ENCODE results near the gene LPCAT2.

LPCAT2 gene, protein sequence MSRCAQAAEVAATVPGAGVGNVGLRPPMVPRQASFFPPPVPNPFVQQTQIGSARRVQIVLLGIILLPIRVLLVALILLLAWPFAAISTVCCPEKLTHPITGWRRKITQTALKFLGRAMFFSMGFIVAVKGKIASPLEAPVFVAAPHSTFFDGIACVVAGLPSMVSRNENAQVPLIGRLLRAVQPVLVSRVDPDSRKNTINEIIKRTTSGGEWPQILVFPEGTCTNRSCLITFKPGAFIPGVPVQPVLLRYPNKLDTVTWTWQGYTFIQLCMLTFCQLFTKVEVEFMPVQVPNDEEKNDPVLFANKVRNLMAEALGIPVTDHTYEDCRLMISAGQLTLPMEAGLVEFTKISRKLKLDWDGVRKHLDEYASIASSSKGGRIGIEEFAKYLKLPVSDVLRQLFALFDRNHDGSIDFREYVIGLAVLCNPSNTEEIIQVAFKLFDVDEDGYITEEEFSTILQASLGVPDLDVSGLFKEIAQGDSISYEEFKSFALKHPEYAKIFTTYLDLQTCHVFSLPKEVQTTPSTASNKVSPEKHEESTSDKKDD

DNA sequence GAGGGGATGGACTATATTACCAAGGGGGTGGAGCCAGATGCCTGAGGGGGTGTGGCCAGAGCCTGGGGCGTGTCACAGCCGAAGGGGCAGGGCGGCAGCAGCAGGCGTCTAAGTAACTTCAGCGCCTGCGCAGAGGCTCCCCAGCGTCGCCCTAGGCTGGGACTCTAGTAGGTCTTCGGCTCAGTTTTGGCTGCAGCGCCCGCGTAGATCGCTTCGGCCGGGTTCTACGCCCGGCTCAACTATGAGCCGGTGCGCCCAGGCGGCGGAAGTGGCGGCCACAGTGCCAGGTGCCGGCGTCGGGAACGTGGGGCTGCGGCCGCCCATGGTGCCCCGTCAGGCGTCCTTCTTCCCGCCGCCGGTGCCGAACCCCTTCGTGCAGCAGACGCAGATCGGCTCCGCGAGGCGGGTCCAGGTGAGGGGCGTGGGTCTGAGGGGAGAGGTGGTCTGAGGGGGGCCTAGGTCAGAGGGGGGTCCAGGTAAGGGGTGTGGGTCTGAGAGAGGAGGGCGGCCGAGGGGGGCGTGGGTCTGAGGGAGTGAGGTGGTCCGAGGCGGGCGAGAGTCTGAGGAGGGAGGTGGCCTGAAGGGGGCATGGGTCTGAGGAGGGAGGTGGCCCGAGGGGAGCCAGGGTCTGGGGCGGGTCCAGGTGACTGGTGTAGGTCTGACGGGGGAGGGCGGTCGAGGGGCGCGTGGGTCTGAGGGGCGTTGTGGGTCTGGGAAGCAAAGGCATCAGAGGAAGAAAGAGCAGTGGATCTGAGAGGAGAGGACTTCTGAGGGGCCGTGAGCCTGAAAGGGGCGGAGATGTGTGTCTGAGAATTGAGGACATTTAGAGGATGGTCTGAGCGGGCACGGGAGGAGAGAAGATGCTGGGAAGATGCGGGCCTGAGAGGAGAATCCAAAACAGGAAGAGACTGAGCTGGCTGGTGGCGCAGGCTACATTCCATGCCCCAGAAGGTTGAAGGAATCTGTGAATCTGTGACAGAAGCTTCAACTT is at the start of gene LPCAT2:
TSS of gene LPCAT2 (plus strand) at position 132 of the 991 bp plus-strand sequence. CDS start at position 242, 110 bp downstream.
- peak; percentile 95 for DNase-seq (ENCODE audit: extremely low spot score)
- CTCF ChIA-PET: no interaction called here
- TF ChIP-seq ARNT (IDR thresholded peaks at IDR 0.05) (no peak), L3MBTL2 (conservative IDR thresholded peaks at IDR 0.05) (peak; percentile 87)
- POLR2A ChIA-PET: no interaction called here

DNA sequence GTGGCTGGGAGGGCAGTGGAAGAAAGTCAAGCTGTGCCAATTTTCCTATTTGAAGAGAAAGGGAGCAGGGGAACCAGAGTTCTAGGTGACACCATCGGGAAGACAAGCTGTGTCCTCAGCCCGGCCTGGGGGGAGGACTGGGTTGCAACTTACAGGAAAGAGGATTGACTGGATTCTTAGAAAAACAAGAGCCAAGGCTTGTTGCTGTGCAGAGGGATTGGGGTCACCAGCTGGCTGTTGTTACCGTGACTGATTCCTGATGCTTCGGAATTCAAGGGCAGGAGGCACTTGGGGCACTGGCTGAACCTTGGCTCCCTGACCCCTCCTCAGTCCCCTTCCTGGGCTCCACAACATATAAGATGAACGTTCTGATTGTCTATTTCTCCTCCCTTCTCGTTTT is 46.6 kb upstream of the LPCAT2 start:
- DNase-seq (ENCODE audit: extremely low spot score): no peak
- POLR2A ChIA-PET: no interaction called here
- CTCF ChIA-PET: no interaction called here
- TF ChIP-seq NFRKB (IDR thresholded peaks at IDR 0.05): no peak
- no peak for TF ChIP-seq ZNF384 (IDR thresholded peaks at IDR 0.05)
- no peak for TF ChIP-seq TARDBP (IDR thresholded peaks at IDR 0.05)
- TF ChIP-seq LEF1 (IDR thresholded peaks at IDR 0.05; ENCODE audit: borderline replicate concordance): no peak
- no peak for TF ChIP-seq L3MBTL2 (conservative IDR thresholded peaks at IDR 0.05)
- TF ChIP-seq FOXA1 (IDR thresholded peaks at IDR 0.05): no peak
- TF ChIP-seq FOXM1 (IDR thresholded peaks at IDR 0.05; ENCODE audit: borderline replicate concordance): no peak
- TF ChIP-seq HDGF (IDR thresholded peaks at IDR 0.05; ENCODE audit: borderline replicate concordance): no peak
- no peak for TF ChIP-seq SUZ12 (IDR thresholded peaks at IDR 0.05)
- no peak for TF ChIP-seq FOXK2 (IDR thresholded peaks at IDR 0.05)
- no peak for TF ChIP-seq CTBP1 (IDR thresholded peaks at IDR 0.05; ENCODE audit: borderline replicate concordance)
- TF ChIP-seq, protein P1, sequence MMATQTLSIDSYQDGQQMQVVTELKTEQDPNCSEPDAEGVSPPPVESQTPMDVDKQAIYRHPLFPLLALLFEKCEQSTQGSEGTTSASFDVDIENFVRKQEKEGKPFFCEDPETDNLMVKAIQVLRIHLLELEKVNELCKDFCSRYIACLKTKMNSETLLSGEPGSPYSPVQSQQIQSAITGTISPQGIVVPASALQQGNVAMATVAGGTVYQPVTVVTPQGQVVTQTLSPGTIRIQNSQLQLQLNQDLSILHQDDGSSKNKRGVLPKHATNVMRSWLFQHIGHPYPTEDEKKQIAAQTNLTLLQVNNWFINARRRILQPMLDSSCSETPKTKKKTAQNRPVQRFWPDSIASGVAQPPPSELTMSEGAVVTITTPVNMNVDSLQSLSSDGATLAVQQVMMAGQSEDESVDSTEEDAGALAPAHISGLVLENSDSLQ (IDR thresholded peaks at IDR 0.05): no peak
- TF ChIP-seq BHLHE40 (IDR thresholded peaks at IDR 0.05; ENCODE audit: borderline replicate concordance): no peak
- no peak for TF ChIP-seq ELF4 (IDR thresholded peaks at IDR 0.05)
- no peak for TF ChIP-seq SP1 (IDR thresholded peaks at IDR 0.05)
- TF ChIP-seq ARNT (IDR thresholded peaks at IDR 0.05): no peak

DNA sequence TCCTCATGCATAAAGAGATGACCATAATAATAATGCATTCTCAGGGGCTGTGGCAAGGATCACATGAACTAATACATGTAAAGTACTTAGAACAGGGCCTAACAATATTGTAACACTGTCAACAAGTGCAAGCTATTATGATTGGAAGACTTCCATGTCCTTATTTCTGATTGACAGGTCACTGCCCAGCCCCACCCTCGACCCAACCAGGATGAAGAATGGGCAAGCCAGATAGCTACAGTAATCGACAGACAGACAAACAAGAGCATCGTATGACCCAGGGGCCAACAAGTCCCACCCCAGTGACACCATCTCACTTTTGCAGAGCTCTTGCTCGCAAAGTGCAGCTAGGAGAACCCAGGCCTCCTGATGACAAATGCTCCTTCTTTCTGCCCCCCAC is 44.5 kb upstream of the LPCAT2 start:
- ChIA-PET POLR2A (no interaction called here), CTCF (interaction anchor here (0.6 to 2.6 kb wide), 23 partner anchors 8 to 845 kb away, joined by 3 to 47 read pairs (median 5); no protein-coding TSS in a partner anchor)
- no peak for DNase-seq (ENCODE audit: extremely low spot score)
- TF ChIP-seq FOXM1 (IDR thresholded peaks at IDR 0.05; ENCODE audit: borderline replicate concordance) (no peak), ELF4 (IDR thresholded peaks at IDR 0.05) (no peak), FOXA1 (IDR thresholded peaks at IDR 0.05) (no peak), LEF1 (IDR thresholded peaks at IDR 0.05; ENCODE audit: borderline replicate concordance) (no peak)
- TF ChIP-seq, protein P1 (IDR thresholded peaks at IDR 0.05): peak; percentile 65

DNA sequence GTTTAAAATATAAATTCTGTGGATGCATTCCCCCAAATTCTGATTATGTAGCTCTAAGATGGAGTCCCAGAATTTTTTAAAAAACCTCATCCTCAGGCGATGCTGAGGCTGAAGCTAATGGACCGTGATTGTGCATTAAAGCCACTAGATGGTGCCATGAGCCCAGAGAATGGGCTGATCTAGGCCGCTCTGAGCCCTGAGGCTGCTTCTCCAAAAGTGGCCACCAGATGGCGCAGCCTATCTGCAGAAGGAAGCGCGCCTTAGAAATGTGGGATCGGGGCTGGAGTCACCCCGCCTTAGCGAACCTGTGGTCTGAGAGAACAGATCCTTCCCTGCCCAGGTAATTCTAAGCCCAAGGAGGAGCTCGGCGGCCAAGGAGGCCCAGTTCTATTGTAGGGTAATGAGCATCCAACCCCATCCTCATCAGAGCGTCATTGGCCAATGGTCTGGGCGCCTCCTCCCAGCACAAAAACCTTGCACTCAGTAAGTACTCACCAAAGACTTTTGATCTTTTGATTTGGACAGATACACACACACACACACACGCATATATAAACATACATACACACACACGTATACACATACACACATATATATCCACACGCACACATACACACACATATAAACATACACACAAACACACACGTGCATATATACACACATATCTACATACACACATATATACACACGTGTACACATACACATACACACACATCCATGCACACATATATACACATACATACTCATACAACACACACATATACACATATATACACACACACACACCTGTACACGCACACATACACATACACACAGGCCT is 43.6 kb upstream of the LPCAT2 start:
- TF ChIP-seq TARDBP (IDR thresholded peaks at IDR 0.05) (no peak), L3MBTL2 (conservative IDR thresholded peaks at IDR 0.05) (no peak), NFRKB (IDR thresholded peaks at IDR 0.05) (no peak), ELF4 (IDR thresholded peaks at IDR 0.05) (no peak), BHLHE40 (IDR thresholded peaks at IDR 0.05; ENCODE audit: borderline replicate concordance) (no peak), FOXK2 (IDR thresholded peaks at IDR 0.05) (no peak), CTBP1 (IDR thresholded peaks at IDR 0.05; ENCODE audit: borderline replicate concordance) (no peak), HDGF (IDR thresholded peaks at IDR 0.05; ENCODE audit: borderline replicate concordance) (no peak), FOXA1 (IDR thresholded peaks at IDR 0.05) (no peak), FOXM1 (IDR thresholded peaks at IDR 0.05; ENCODE audit: borderline replicate concordance) (no peak), SUZ12 (IDR thresholded peaks at IDR 0.05) (no peak), SP1 (IDR thresholded peaks at IDR 0.05) (no peak)
- TF ChIP-seq, protein P1 (IDR thresholded peaks at IDR 0.05): no peak
- ChIA-PET CTCF (interaction anchor here (0.6 to 2.6 kb wide), 26 partner anchors 9 to 891 kb away, joined by 3 to 47 read pairs (median 4); no protein-coding TSS in a partner anchor), POLR2A (no interaction called here)
- peak; percentile 82 for DNase-seq (ENCODE audit: extremely low spot score)

DNA sequence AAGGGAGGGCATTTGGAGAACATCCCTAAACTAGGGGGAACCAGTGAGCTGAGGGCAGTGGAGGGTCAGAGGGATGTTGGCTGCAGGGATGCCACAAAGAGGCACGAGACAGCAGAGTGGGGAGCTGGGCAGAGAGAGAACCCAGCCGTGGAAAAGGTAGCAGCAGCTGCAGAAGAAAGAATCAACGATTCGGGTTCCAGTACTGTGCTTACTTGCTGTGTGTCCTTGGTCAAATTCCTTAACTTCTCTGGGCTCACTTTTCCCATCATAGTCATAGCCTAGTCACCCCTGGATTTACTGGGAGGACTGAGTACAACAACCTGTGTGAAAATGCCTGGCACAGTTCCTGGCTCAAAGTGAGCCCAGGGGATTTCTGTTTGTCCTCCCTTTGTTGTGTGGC is 42.7 kb upstream of the LPCAT2 start:
- TF ChIP-seq SUZ12 (IDR thresholded peaks at IDR 0.05) (no peak), FOXM1 (IDR thresholded peaks at IDR 0.05; ENCODE audit: borderline replicate concordance) (no peak), ARNT (IDR thresholded peaks at IDR 0.05) (no peak), CTBP1 (IDR thresholded peaks at IDR 0.05; ENCODE audit: borderline replicate concordance) (no peak), ELF4 (IDR thresholded peaks at IDR 0.05) (no peak), FOXK2 (IDR thresholded peaks at IDR 0.05) (no peak), NFRKB (IDR thresholded peaks at IDR 0.05) (no peak), TARDBP (IDR thresholded peaks at IDR 0.05) (no peak), HDGF (IDR thresholded peaks at IDR 0.05; ENCODE audit: borderline replicate concordance) (no peak), ZNF384 (IDR thresholded peaks at IDR 0.05) (no peak), LEF1 (IDR thresholded peaks at IDR 0.05; ENCODE audit: borderline replicate concordance) (no peak), L3MBTL2 (conservative IDR thresholded peaks at IDR 0.05) (no peak), FOXA1 (IDR thresholded peaks at IDR 0.05) (no peak)
- TF ChIP-seq, protein P1 (IDR thresholded peaks at IDR 0.05): no peak
- DNase-seq (ENCODE audit: extremely low spot score): no peak
- POLR2A ChIA-PET: no interaction called here
- CTCF ChIA-PET: interaction anchor here (1.7 to 2.6 kb wide), 3 partner anchors 10 to 237 kb away, joined by 5 to 47 read pairs (median 9); no protein-coding TSS in a partner anchor
